Activated T-cell treated with anti-CD3 and anti-CD28 coated beads, Interleukin-2, amount 50 U/mL, for 24 hours (primary cell): ENCODE measurements around the gene COQ8A.
A peak's percentile ranks its signal among the peaks of the same experiment; 100 is the strongest.
"Not testable (repeated sequence)": the region's sequence is repeated elsewhere in the genome, so short reads cannot be mapped to it uniquely, and the experiment has no call there.

ENCODE experiments used
- DNase-seq: peaks from one replicate; pipeline ENCODE4 v3.0.0-alpha.2; 2020
- H3K27ac Mint-ChIP-seq: 2 replicates; pipeline ENCODE4 v1.8.0; 2020; ENCODE audit warnings: mild to moderate bottlenecking, mixed read lengths
- H3K27me3 Mint-ChIP-seq: 2 replicates; pipeline ENCODE4 v1.8.0; 2020; ENCODE audit warnings: mixed read lengths
- H3K36me3 Mint-ChIP-seq: 2 replicates; pipeline ENCODE4 v1.8.0; 2020; ENCODE audit warnings: low read depth, mixed read lengths
- H3K4me1 Mint-ChIP-seq: 2 replicates; pipeline ENCODE4 v1.8.0; 2020; ENCODE audit warnings: low read depth, mixed read lengths
- H3K4me3 Mint-ChIP-seq: 2 replicates; pipeline ENCODE4 v1.8.0; 2020; ENCODE audit warnings: mild to moderate bottlenecking, moderate library complexity, mixed read lengths
- H3K9me3 Mint-ChIP-seq: 2 replicates; pipeline ENCODE4 v1.8.0; 2020; ENCODE audit warnings: mixed read lengths

COQ8A gene

GRCh38 chr1:226953175-226953800 lies 13.2 kb downstream of the COQ8A start:
- H3K27ac Mint-ChIP-seq, result peak overlapping the region; percentile 13
- H3K9me3 Mint-ChIP-seq, result peaks cover 3% of the 10 kb centered on the region
- H3K4me3 Mint-ChIP-seq, result no peak overlapping the region
- no peaks in the 10 kb centered on the region for H3K27me3 Mint-ChIP-seq
- peaks cover 19% of the 10 kb centered on the region for H3K36me3 Mint-ChIP-seq
- H3K4me1 Mint-ChIP-seq, result peaks cover 35% of the 10 kb centered on the region
- no peak for DNase-seq

- H3K4me1 Mint-ChIP-seq, result peaks cover 39% of the 10 kb centered on the region
- peak overlapping the region; percentile 9 for H3K27ac Mint-ChIP-seq
These were observed 14.2 kb downstream of the COQ8A start for GRCh38 chr1:226954337-226954736.

GRCh38 chr1:226954777-226955176 lies 14.7 kb downstream of the COQ8A start:
- Mint-ChIP-seq H3K4me3 (no peak overlapping the region), H3K9me3 (no peaks in the 10 kb centered on the region), H3K27me3 (no peaks in the 10 kb centered on the region), H3K4me1 (peaks cover 39% of the 10 kb centered on the region), H3K36me3 (peaks cover 9% of the 10 kb centered on the region), H3K27ac (peak overlapping the region; percentile 9)
- DNase-seq, result no peak

More at GRCh38 chr1:226954337-226954736, 14.2 kb downstream of the COQ8A start:
- Mint-ChIP-seq H3K27me3 (no peaks in the 10 kb centered on the region), H3K36me3 (peaks cover 13% of the 10 kb centered on the region), H3K9me3 (no peaks in the 10 kb centered on the region), H3K4me3 (no peak overlapping the region)
- DNase-seq, result no peak

GRCh38 chr1:226955857-226956256 lies 15.8 kb downstream of the COQ8A start:
- H3K27me3 Mint-ChIP-seq, H3K36me3 Mint-ChIP-seq, DNase-seq, H3K9me3 Mint-ChIP-seq, H3K27ac Mint-ChIP-seq, H3K4me3 Mint-ChIP-seq: not testable (repeated sequence)
- H3K4me1 Mint-ChIP-seq, result peaks cover 41% of the 10 kb centered on the region

GRCh38 chr1:226956942-226957713 lies 17.0 kb downstream of the COQ8A start:
- Mint-ChIP-seq H3K4me3 (no peak overlapping the region), H3K27me3 (no peaks in the 10 kb centered on the region), H3K27ac (no peak overlapping the region), H3K36me3 (peaks cover 14% of the 10 kb centered on the region), H3K4me1 (peaks cover 40% of the 10 kb centered on the region), H3K9me3 (no peaks in the 10 kb centered on the region)
- peak; percentile 11 for DNase-seq

- no peak overlapping the region for H3K4me3 Mint-ChIP-seq
- H3K4me1 Mint-ChIP-seq, result peaks cover 40% of the 10 kb centered on the region
- DNase-seq, result no peak
- H3K27me3 Mint-ChIP-seq, result no peaks in the 10 kb centered on the region
- peaks cover 14% of the 10 kb centered on the region for H3K36me3 Mint-ChIP-seq
- H3K9me3 Mint-ChIP-seq, result no peaks in the 10 kb centered on the region
- H3K27ac Mint-ChIP-seq, result no peak overlapping the region
These were observed 17.6 kb downstream of the COQ8A start for GRCh38 chr1:226957714-226958113.

GRCh38 chr1:226958300-226958699 lies 18.2 kb downstream of the COQ8A start:
- H3K4me3 Mint-ChIP-seq, result no peak overlapping the region
- H3K27ac Mint-ChIP-seq, result no peak overlapping the region
- H3K27me3 Mint-ChIP-seq, result no peaks in the 10 kb centered on the region
- DNase-seq, result no peak
- peaks cover 17% of the 10 kb centered on the region for H3K36me3 Mint-ChIP-seq
- peaks cover 38% of the 10 kb centered on the region for H3K4me1 Mint-ChIP-seq
- H3K9me3 Mint-ChIP-seq, result no peaks in the 10 kb centered on the region

- Mint-ChIP-seq H3K9me3 (no peaks in the 10 kb centered on the region), H3K4me1 (peaks cover 29% of the 10 kb centered on the region), H3K36me3 (peaks cover 26% of the 10 kb centered on the region), H3K4me3 (no peak overlapping the region), H3K27me3 (no peaks in the 10 kb centered on the region), H3K27ac (no peak overlapping the region)
- no peak for DNase-seq
These were observed 20.2 kb downstream of the COQ8A start for GRCh38 chr1:226960256-226960655.

- peaks cover 33% of the 10 kb centered on the region for H3K36me3 Mint-ChIP-seq
- DNase-seq, result peak; percentile 38
- peaks cover 29% of the 10 kb centered on the region for H3K4me1 Mint-ChIP-seq
- H3K9me3 Mint-ChIP-seq, result no peaks in the 10 kb centered on the region
- peak overlapping the region; percentile 71 for H3K27ac Mint-ChIP-seq
- H3K27me3 Mint-ChIP-seq, result no peaks in the 10 kb centered on the region
- H3K4me3 Mint-ChIP-seq, result no peak overlapping the region
These were observed 21.1 kb downstream of the COQ8A start for GRCh38 chr1:226960944-226961765.

GRCh38 chr1:226962421-226963391 lies 22.6 kb downstream of the COQ8A start:
- H3K4me1 Mint-ChIP-seq, result peaks cover 31% of the 10 kb centered on the region
- H3K4me3 Mint-ChIP-seq, result no peak overlapping the region
- no peaks in the 10 kb centered on the region for H3K9me3 Mint-ChIP-seq
- peaks cover 45% of the 10 kb centered on the region for H3K36me3 Mint-ChIP-seq
- no peak for DNase-seq
- no peak overlapping the region for H3K27ac Mint-ChIP-seq
- no peaks in the 10 kb centered on the region for H3K27me3 Mint-ChIP-seq

- Mint-ChIP-seq H3K27ac (peak overlapping the region; percentile 60), H3K36me3 (peaks cover 52% of the 10 kb centered on the region), H3K27me3 (no peaks in the 10 kb centered on the region), H3K4me1 (peaks cover 23% of the 10 kb centered on the region), H3K4me3 (no peak overlapping the region), H3K9me3 (no peaks in the 10 kb centered on the region)
- no peak for DNase-seq
These were observed 24.0 kb downstream of the COQ8A start for GRCh38 chr1:226964068-226964425.

GRCh38 chr1:226964611-226965486 lies 24.8 kb downstream of the COQ8A start:
- Mint-ChIP-seq H3K36me3 (peaks cover 60% of the 10 kb centered on the region), H3K4me3 (no peak overlapping the region), H3K27ac (no peak overlapping the region), H3K4me1 (peaks cover 20% of the 10 kb centered on the region), H3K27me3 (no peaks in the 10 kb centered on the region), H3K9me3 (peaks cover 3% of the 10 kb centered on the region)
- no peak for DNase-seq
